Liver (tissue), 9 donors: Measurements from ENCODE around the gene SLC51B. TPM values are rescaled to one million over a fixed set of nuclear protein-coding genes. Genes with fewer than 3 reads are reported as not detected.
"Not testable (repeated sequence)": the region's sequence is repeated elsewhere in the genome, so short reads cannot be mapped to it uniquely, and the experiment has no call there.

ENCODE experiments used
- DNase-seq: peaks from one replicate; pipeline ENCODE4 v3.0.0-alpha.2; 2017; ENCODE audit warnings: low spot score
- H3K27ac ChIP-seq, 2 donors: one replicate each; pipeline ENCODE4 v1.7.0; 2013; ENCODE audit warnings: inconsistent platforms in 2 of 2, low read length in 2 of 2, control low read depth in 1 of 2, low read depth in 1 of 2, mild to moderate bottlenecking in 1 of 2
- H3K27me3 ChIP-seq, 4 donors: one replicate each; pipeline versions ENCODE4 v1.6.1 to v1.7.0; 2013; ENCODE audit warnings: low read length in 3 of 4, inconsistent platforms in 1 of 4, mild to moderate bottlenecking in 1 of 4, moderate library complexity in 1 of 4; ENCODE audit not compliant: control insufficient read depth in 4 of 4, insufficient read depth in 4 of 4
- H3K36me3 ChIP-seq, 4 donors: one replicate each; pipeline versions ENCODE4 v1.6.1 to v1.7.0; 2013; ENCODE audit warnings: low read length in 3 of 4, mild to moderate bottlenecking in 3 of 4, low read depth in 1 of 4, moderate library complexity in 1 of 4; ENCODE audit not compliant: control insufficient read depth in 4 of 4, insufficient read depth in 3 of 4
- H3K4me1 ChIP-seq, 4 donors: one replicate each; pipeline versions ENCODE4 v1.6.1 to v1.7.0; 2013; ENCODE audit warnings: low read length in 3 of 4, mild to moderate bottlenecking in 3 of 4, moderate library complexity in 1 of 4; ENCODE audit not compliant: control insufficient read depth in 4 of 4, insufficient read depth in 4 of 4
- H3K4me3 ChIP-seq, 3 donors: one replicate each; pipeline versions ENCODE4 v1.6.1 to v1.7.0; 2013; ENCODE audit warnings: low read length in 3 of 3, control low read depth in 1 of 3, low read depth in 1 of 3, mild to moderate bottlenecking in 1 of 3
- H3K9ac ChIP-seq, 2 donors: one replicate each; pipeline ENCODE4 v1.7.0; 2013; ENCODE audit warnings: low read length in 2 of 2, mild to moderate bottlenecking in 2 of 2, moderate library complexity in 2 of 2, control low read depth in 1 of 2, low read depth in 1 of 2
- H3K9me3 ChIP-seq, 4 donors: one replicate each; pipeline versions ENCODE4 v1.6.1 to v1.7.0; 2013; ENCODE audit warnings: low read length in 3 of 4; ENCODE audit not compliant: control insufficient read depth in 4 of 4
- ATF3 ChIP-seq: IDR thresholded peaks from 2 replicates; pipeline ENCODE4 v1.6.1; 2016; ENCODE audit warnings: antibody characterized with exemption
- CTCF ChIP-seq: fragments of 150-350 bp; IDR thresholded peaks from 2 replicates; pipeline ENCODE4 v1.5.1; 2017; ENCODE audit warnings: improper control_type of control experiment, low read depth, low read length; ENCODE audit not compliant: missing input control
- EGR1 ChIP-seq, 2 donors: IDR thresholded peaks; 2 replicates each; pipeline ENCODE4 v1.6.1; 2016 to 2018; ENCODE audit warnings: antibody characterized with exemption in 2 of 2, low read depth in 2 of 2
- FOXA1 ChIP-seq: IDR thresholded peaks from 2 replicates; pipeline ENCODE4 v1.6.1; 2016; ENCODE audit warnings: antibody characterized with exemption
- FOXA2 ChIP-seq: IDR thresholded peaks from 2 replicates; pipeline ENCODE4 v1.6.1; 2016; ENCODE audit warnings: antibody characterized with exemption
- GABPA ChIP-seq, 2 donors: IDR thresholded peaks in 1 of 2; conservative IDR thresholded peaks in 1 of 2; 2 replicates each; pipeline ENCODE4 v1.6.1; 2016; ENCODE audit warnings: antibody characterized with exemption in 2 of 2, mild to moderate bottlenecking in 1 of 2, moderate library complexity in 1 of 2
- HNF4A ChIP-seq, 2 donors: conservative IDR thresholded peaks; 2 replicates each; pipeline ENCODE4 v1.6.1; 2016; ENCODE audit warnings: antibody characterized with exemption in 2 of 2, mild to moderate bottlenecking in 2 of 2
- HNF4G ChIP-seq: IDR thresholded peaks from 2 replicates; pipeline ENCODE4 v1.6.1; 2016; ENCODE audit warnings: antibody characterized with exemption
- JUND ChIP-seq, 2 donors: IDR thresholded peaks; 2 replicates each; pipeline ENCODE4 v1.6.1; 2016; ENCODE audit warnings: antibody characterized with exemption in 2 of 2
- MAX ChIP-seq: IDR thresholded peaks from 2 replicates; pipeline ENCODE4 v1.6.1; 2016; ENCODE audit warnings: antibody characterized with exemption
- NR2F2 ChIP-seq: IDR thresholded peaks from 2 replicates; pipeline ENCODE4 v1.6.1; 2016; ENCODE audit warnings: antibody characterized with exemption
- RAD21 ChIP-seq, 2 donors: IDR thresholded peaks; 2 replicates each; pipeline ENCODE4 v1.6.1; 2016; ENCODE audit warnings: antibody characterized with exemption in 2 of 2, mild to moderate bottlenecking in 2 of 2
- REST ChIP-seq: IDR thresholded peaks from 2 replicates; pipeline ENCODE4 v1.6.1; 2016; ENCODE audit warnings: antibody characterized with exemption, mild to moderate bottlenecking
- RXRA ChIP-seq, 2 donors: IDR thresholded peaks; 2 replicates each; pipeline ENCODE4 v1.6.1; 2017 to 2018; ENCODE audit warnings: antibody characterized with exemption in 2 of 2, mild to moderate bottlenecking in 1 of 2
- SP1 ChIP-seq: IDR thresholded peaks from 2 replicates; pipeline ENCODE4 v1.6.1; 2018; ENCODE audit warnings: antibody characterized with exemption, mild to moderate bottlenecking
- TAF1 ChIP-seq: conservative IDR thresholded peaks from 2 replicates; pipeline ENCODE4 v1.6.1; 2016; ENCODE audit warnings: antibody characterized with exemption, mild to moderate bottlenecking
- YY1 ChIP-seq: IDR thresholded peaks from 2 replicates; pipeline ENCODE4 v1.6.1; 2016; ENCODE audit warnings: antibody characterized with exemption, mild to moderate bottlenecking
- ZBTB33 ChIP-seq: IDR thresholded peaks from 2 replicates; pipeline ENCODE4 v1.6.1; 2016; ENCODE audit warnings: antibody characterized with exemption
- WGBS: extraction: QIAGEN DNeasy Blood & Tissue Kit; methylation state at CpG from one replicate; pipeline ENCODE4 v1.1.7; 2013; 5-methylcytosine and 5-hydroxymethylcytosine counted together
- polyA plus RNA-seq, 2 donors: library from polyadenylated mRNA; stranded (reverse) in 1 of 2; unstranded in 1 of 2; fragments of 200-250 nt in 1 of 2; fragments of >200 nt in 1 of 2; fragmentation: Nextera tagmentation in 1 of 2; extraction: Ambion mirVana in 1 of 2; gene quantifications; one replicate each; pipeline versions ENCODE4 v1.2.1 to v1.2.3, GENCODE V29; 2013 to 2015
- total RNA-seq, 2 donors: library from RNA; depleted of rRNA; stranded (reverse); fragments of >200 nt; gene quantifications; one replicate each; pipeline ENCODE4 v1.2.3, GENCODE V29; 2014
- donor health status: healthy.
- donor health status: healthy.
- donor health status: healthy.
- donor health status: healthy.
- donor health status: healthy.

The SLC51B gene
- total and polyA plus RNA-seq, 4 donors, result 0.25 to 2.1 (median 1.1) TPM

GRCh38 chr15:65074946-65075345, 29.8 kb downstream of the SLC51B start:
- not testable (repeated sequence) for H3K27ac ChIP-seq, H3K4me1 ChIP-seq, H3K27me3 ChIP-seq, DNase-seq, H3K36me3 ChIP-seq, H3K4me3 ChIP-seq, H3K9me3 ChIP-seq, H3K9ac ChIP-seq
- 97% methylated on average over 21 of the region's 22 CpGs for WGBS

GRCh38 chr15:65075607-65076395, 30.6 kb downstream of the SLC51B start:
- H3K4me3 ChIP-seq, H3K9me3 ChIP-seq, H3K27me3 ChIP-seq, H3K27ac ChIP-seq, H3K9ac ChIP-seq, DNase-seq, H3K4me1 ChIP-seq, H3K36me3 ChIP-seq: not testable (repeated sequence)
- 83% methylated on average over 12 of the region's 12 CpGs for WGBS

- Histone ChIP-seq H3K9ac (no peak within 1 kb of the TSS), H3K27ac (no peak within 1 kb of the TSS), H3K4me1 (peaks cover 0 to 5% (median 2%) of the 10 kb centered on the region in 4 donors), H3K9me3 (no peaks in the 10 kb centered on the region), H3K4me3 (no peak within 1 kb of the TSS), H3K27me3 (no peaks in the 10 kb centered on the region), H3K36me3 (no peaks in the 10 kb centered on the region)
- 69% methylated on average over 73 of the region's 73 CpGs for WGBS
- DNase-seq, result no peak
- TF ChIP-seq FOXA1 (no peak), YY1 (no peak), REST (no peak), CTCF (no peak), RAD21 (IDR thresholded peaks at IDR 0.05) (no peak), FOXA2 (no peak), ZBTB33 (no peak), HNF4G (no peak), MAX (no peak), HNF4A (conservative IDR thresholded peaks at IDR 0.05) (no peak), JUND (IDR thresholded peaks at IDR 0.05) (no peak), ATF3 (no peak), EGR1 (IDR thresholded peaks at IDR 0.05; ENCODE audit: low read depth in 2 of 2) (no peak), RXRA (IDR thresholded peaks at IDR 0.05) (no peak), SP1 (no peak), NR2F2 (no peak), GABPA (IDR thresholded peaks at IDR 0.05 in 1 of 2, conservative IDR thresholded peaks at IDR 0.05 in 1 of 2) (no peak), TAF1 (no peak)
Measured at GRCh38 chr15:65076486-65077290, 31.5 kb downstream of the SLC51B start, which contains the start of gene KBTBD13. Gene KBTBD13, plus strand, starts transcription at chr15:65076746. Its CDS starts 70 bp downstream, at chr15:65076816.
